Measurements from ENCODE around the gene ZFPM1.

Gene ZFPM1

GRCh38 chr16:88452482-88453216 lies 431 bp upstream of the ZFPM1 start:
- no peak for FAIRE-seq

GRCh38 chr16:88453611-88454522 lies 787 bp downstream of the ZFPM1 start:
- FAIRE-seq = no peak

GRCh38 chr16:88454523-88454947 lies 1.5 kb downstream of the ZFPM1 start:
- FAIRE-seq = no peak

GRCh38 chr16:88455610-88456355 lies 2.7 kb downstream of the ZFPM1 start:
- FAIRE-seq = no peak

- no peak for FAIRE-seq
Measured at GRCh38 chr16:88456356-88457292, 3.5 kb downstream of the ZFPM1 start.

- no peak for FAIRE-seq
Measured at GRCh38 chr16:88458039-88458772, 5.1 kb downstream of the ZFPM1 start.

- FAIRE-seq = no peak
Measured at GRCh38 chr16:88458773-88459235, 5.7 kb downstream of the ZFPM1 start.

GRCh38 chr16:88459366-88460073 lies 6.4 kb downstream of the ZFPM1 start:
- no peak for FAIRE-seq

- no peak for FAIRE-seq
Measured at GRCh38 chr16:88460496-88461330, 7.6 kb downstream of the ZFPM1 start.

GRCh38 chr16:88461331-88462269 lies 8.5 kb downstream of the ZFPM1 start:
- no peak for FAIRE-seq

- no peak for FAIRE-seq
Measured at GRCh38 chr16:88462396-88462795, 9.3 kb downstream of the ZFPM1 start.

- no peak for FAIRE-seq
Measured at GRCh38 chr16:88463411-88463810, 10.3 kb downstream of the ZFPM1 start.

GRCh38 chr16:88464447-88465318 lies 11.6 kb downstream of the ZFPM1 start:
- no peak for FAIRE-seq

GRCh38 chr16:88465387-88465983 lies 12.4 kb downstream of the ZFPM1 start:
- FAIRE-seq = no peak

GRCh38 chr16:88466175-88466862 lies 13.2 kb downstream of the ZFPM1 start:
- FAIRE-seq = no peak

GRCh38 chr16:88466949-88467348 lies 13.9 kb downstream of the ZFPM1 start:
- FAIRE-seq = no peak
